ENCODE results near the gene ERVMER34-1.

- TF ChIP-seq CTCF (IDR thresholded peaks at IDR 0.05; ENCODE audit: low read depth, low read length): no peak
- TF ChIP-seq EZH2phosphoT487 (IDR thresholded peaks at IDR 0.05; ENCODE audit: low read depth): no peak
Measured at GRCh38 chr4:52701207-52701606, 50.0 kb downstream of the ERVMER34-1 start.
